Kidney capillary endothelial cell (primary cell): ENCODE results near the gene C9orf153.

Experiments
- DNase-seq: peaks from one replicate; pipeline ENCODE4 v3.0.0-alpha.2; 2018; ENCODE audit warnings: low spot score

Gene C9orf153

GRCh38 chr9:86187121-86187520 is 72.3 kb downstream of the C9orf153 start:
- DNase-seq = no peak

- DNase-seq = no peak
Measured at GRCh38 chr9:86186696-86187095, 72.8 kb downstream of the C9orf153 start.

GRCh38 chr9:86185872-86186271 is 73.6 kb downstream of the C9orf153 start:
- no peak for DNase-seq

GRCh38 chr9:86184138-86184524 is 75.3 kb downstream of the C9orf153 start:
- DNase-seq = no peak

- DNase-seq = no peak
Measured at GRCh38 chr9:86183229-86184137, 76.0 kb downstream of the C9orf153 start.

GRCh38 chr9:86181379-86182315 is 77.8 kb downstream of the C9orf153 start:
- no peak for DNase-seq

GRCh38 chr9:86178503-86178902 is 81.0 kb downstream of the C9orf153 start:
- DNase-seq = no peak

GRCh38 chr9:86177995-86178394 is 81.5 kb downstream of the C9orf153 start:
- DNase-seq = no peak

GRCh38 chr9:86176468-86176867 is 83.0 kb downstream of the C9orf153 start:
- DNase-seq = no peak

- no peak for DNase-seq
Measured at GRCh38 chr9:86175743-86176456, 83.6 kb downstream of the C9orf153 start.

- DNase-seq = peak; percentile 29
Measured at GRCh38 chr9:86175223-86175622, 84.2 kb downstream of the C9orf153 start.
